PC-3 (cell line): Measurements from ENCODE around the gene B4GALNT4. TPM values are rescaled to one million over a fixed set of nuclear protein-coding genes. Genes with fewer than 3 reads are reported as not detected.

Experiments
- ATAC-seq: fragments of 200-7000 bp; cut with Tn5 transposase; 2 replicates; pipeline ENCODE4 v1.9.1; 2020; ENCODE audit warnings: mild to moderate bottlenecking, moderate library complexity
- BruUV-seq: library from RNA; stranded (reverse); fragments of 400-500 nt; replicated peaks from 2 replicates; lab custom pipeline; 2021; lab: Mats Ljungman, UMichigan
- CTCF ChIA-PET: fragments of 300-600 bp; sonication (Branson Sonifier 250); formaldehyde crosslinking; loops from one replicate; lab custom pipeline; 2022; ENCODE audit warnings: antibody characterized with exemption; lab: Charles Lee
- POLR2A ChIA-PET: fragments of 300-600 bp; sonication (Branson Sonifier 250); formaldehyde crosslinking; loops from one replicate; lab custom pipeline; 2022; ENCODE audit warnings: antibody characterized with exemption; ENCODE audit not compliant: unreplicated experiment; lab: Charles Lee
- DNase-seq: peaks from one replicate; pipeline ENCODE4 v3.0.0-alpha.2; 2015
- H2AFZ ChIP-seq: fragments of 300-600 bp; sonication (generic); 2 replicates; pipeline ENCODE4 v1.6.0; 2016; ENCODE audit warnings: antibody characterized with exemption, low read length
- H3F3A ChIP-seq: fragments of 300-600 bp; sonication (generic); one replicate; pipeline ENCODE4 v1.6.0; 2017; ENCODE audit warnings: antibody characterized with exemption, low read length, control low read depth, mild to moderate bottlenecking; ENCODE audit not compliant: unreplicated experiment
- H3K27ac ChIP-seq: fragments of 300-600 bp; sonication (generic); 2 replicates; pipeline ENCODE4 v1.5.1; 2016; ENCODE audit warnings: mild to moderate bottlenecking, low read length
- H3K27me3 ChIP-seq: fragments of 300-600 bp; sonication (generic); 2 replicates; pipeline ENCODE4 v1.6.1; 2016; ENCODE audit warnings: low read length, mixed read lengths
- H3K36me3 ChIP-seq: fragments of 300-600 bp; sonication (generic); 2 replicates; pipeline ENCODE4 v1.6.1; 2016; ENCODE audit warnings: low read depth, mixed run types, low read length, mixed read lengths
- H3K4me1 ChIP-seq: fragments of 300-600 bp; sonication (generic); 2 replicates; pipeline ENCODE4 v1.5.1; 2016; ENCODE audit warnings: low read length; ENCODE audit not compliant: insufficient read depth
- H3K4me2 ChIP-seq: fragments of 300-600 bp; sonication (generic); 2 replicates; pipeline ENCODE4 v1.6.0; 2016; ENCODE audit warnings: low read length
- H3K4me3 ChIP-seq: fragments of 300-600 bp; sonication (generic); 2 replicates; pipeline ENCODE4 v1.5.1; 2016; ENCODE audit warnings: mild to moderate bottlenecking, low read length, mixed read lengths
- H3K79me2 ChIP-seq: fragments of 300-600 bp; sonication (generic); 2 replicates; pipeline ENCODE4 v1.6.1; 2017; ENCODE audit warnings: low read length, mixed read lengths
- H3K9ac ChIP-seq: fragments of 300-600 bp; sonication (generic); 2 replicates; pipeline ENCODE4 v1.6.0; 2016; ENCODE audit warnings: mild to moderate bottlenecking, low read length
- H3K9me2 ChIP-seq: fragments of 300-600 bp; sonication (generic); replicated peaks from 2 replicates; pipeline ENCODE4 v1.6.1; 2016; ENCODE audit warnings: mixed run types, low read length, mixed read lengths
- H3K9me3 ChIP-seq: fragments of 300-600 bp; sonication (generic); 2 replicates; pipeline ENCODE4 v1.6.1; 2016; ENCODE audit warnings: low read length, mixed read lengths
- H4K20me1 ChIP-seq: fragments of 300-600 bp; sonication (generic); 2 replicates; pipeline ENCODE4 v1.6.1; 2016; ENCODE audit warnings: low read length, mixed read lengths
- CTCF ChIP-seq: fragments of 300-600 bp; sonication (generic); conservative IDR thresholded peaks from 2 replicates; pipeline ENCODE4 v1.5.1; 2017; ENCODE audit warnings: antibody characterized with exemption, low read depth, mild to moderate bottlenecking, low read length
- EZH2 ChIP-seq: fragments of 300-600 bp; sonication (generic); IDR thresholded peaks from one replicate; pipeline ENCODE4 v1.6.1; 2017; ENCODE audit warnings: antibody characterized with exemption, mild to moderate bottlenecking, low read length; ENCODE audit not compliant: unreplicated experiment
- EZH2phosphoT487 ChIP-seq: fragments of 300-600 bp; sonication (generic); IDR thresholded peaks from 2 replicates; pipeline ENCODE4 v1.6.1; 2018; ENCODE audit warnings: mild to moderate bottlenecking, antibody characterized with exemption, low read length, borderline replicate concordance
- intact Hi-C: fragments of 100-400 bp; cut with micrococcal nuclease; formaldehyde crosslinking; loops from 2 replicates; pipeline ENCODE4 v1.9.0; 2023
- total RNA-seq: library from RNA; depleted of rRNA; stranded (reverse); fragments of >200 nt; gene quantifications from 2 replicates; pipeline ENCODE4 v1.2.3, GENCODE V29; 2014

Gene B4GALNT4
- total RNA-seq, 1 experiment from 2014 or later = 52.9 TPM

DNA sequence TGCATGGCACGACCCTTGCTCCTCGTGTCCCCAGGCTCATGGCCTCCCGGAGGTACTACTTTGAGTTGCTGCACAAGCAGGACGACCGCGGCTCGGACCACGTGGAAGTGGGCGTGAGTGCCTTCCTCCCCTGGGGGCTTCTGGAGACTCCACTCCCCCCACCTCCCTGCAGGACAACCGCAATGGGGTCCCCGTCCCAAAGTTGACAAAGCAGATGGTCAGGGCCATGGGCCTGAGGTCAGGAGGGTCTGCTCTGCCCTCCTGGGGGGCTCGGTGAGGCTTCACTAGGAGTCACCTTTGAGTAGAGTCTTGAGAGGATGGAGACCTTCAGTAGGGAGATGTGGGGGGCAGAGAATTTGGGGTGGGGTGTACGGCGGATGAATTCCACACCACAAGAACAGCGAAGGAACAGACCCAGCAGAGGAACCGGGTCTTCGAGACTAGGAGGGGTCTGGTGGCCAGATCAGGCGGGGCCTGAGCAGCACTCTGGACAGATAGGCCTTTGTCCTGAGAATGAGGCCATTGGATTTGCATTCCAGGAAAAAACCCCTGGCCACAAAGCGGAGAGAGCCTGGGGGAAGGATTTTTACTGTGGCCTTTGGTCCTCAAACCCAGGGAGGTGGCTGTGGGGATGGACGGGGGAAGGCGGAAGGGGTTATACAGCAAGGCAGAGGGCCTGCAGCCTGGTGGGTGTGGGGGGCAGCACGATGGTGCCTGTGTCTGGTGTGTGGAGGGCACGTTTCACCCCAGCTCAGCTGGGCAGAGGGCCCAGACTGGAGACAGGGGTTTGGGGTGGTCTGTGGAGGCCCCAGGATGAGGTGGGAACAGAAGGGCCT lies 4.6 kb downstream of the B4GALNT4 start:
- Histone ChIP-seq H3K4me3 (no peak overlapping the region), H3K36me3 (no peaks in the 10 kb centered on the region), H4K20me1 (no peaks in the 10 kb centered on the region), H3K4me1 (no peaks in the 10 kb centered on the region), H3K4me2 (no peak overlapping the region), H3F3A (no peaks in the 10 kb centered on the region), H3K79me2 (peaks cover 10% of the 10 kb centered on the region), H3K27me3 (no peaks in the 10 kb centered on the region), H3K9me2 (no peaks in the 10 kb centered on the region), H3K9me3 (no peaks in the 10 kb centered on the region), H3K27ac (no peak overlapping the region), H3K9ac (no peak overlapping the region), H2AFZ (no peak overlapping the region)
- no peak for DNase-seq
- TF ChIP-seq CTCF (no peak), EZH2 (no peak), EZH2phosphoT487 (no peak)
- intact Hi-C loops = no loop called here
- BruUV-seq = no TSS peak
- ChIA-PET POLR2A (interaction anchor here (0.5 kb wide), 1 partner anchor 41 kb away, joined by 3 read pairs; the partner anchor contains the start of gene SIGIRR), CTCF (no interaction called here)
- ATAC-seq = no peak

GRCh38 chr11:375065-376025 lies 6.0 kb downstream of the B4GALNT4 start:
- TF ChIP-seq EZH2phosphoT487 = no peak
- no peak for TF ChIP-seq EZH2
- TF ChIP-seq CTCF = no peak
- intact Hi-C loops = no loop called here
- Histone ChIP-seq H3K9ac (no peak overlapping the region), H3K4me3 (no peak overlapping the region), H3F3A (no peaks in the 10 kb centered on the region), H3K9me3 (no peaks in the 10 kb centered on the region), H3K4me1 (no peaks in the 10 kb centered on the region), H3K27ac (no peak overlapping the region), H4K20me1 (no peaks in the 10 kb centered on the region), H3K27me3 (no peaks in the 10 kb centered on the region), H3K36me3 (no peaks in the 10 kb centered on the region), H2AFZ (no peak overlapping the region), H3K4me2 (no peak overlapping the region), H3K79me2 (peaks cover 6% of the 10 kb centered on the region), H3K9me2 (no peaks in the 10 kb centered on the region)
- POLR2A ChIA-PET = no interaction called here
- no peak for DNase-seq
- no peak for ATAC-seq
- BruUV-seq = no TSS peak
- CTCF ChIA-PET = no interaction called here
